Thymus (tissue), 11 donors: ENCODE data around the gene NBPF14. TPM values are rescaled to one million over a fixed set of nuclear protein-coding genes. Genes with fewer than 3 reads are reported as not detected.
A peak's percentile ranks its signal among the peaks of the same experiment; 100 is the strongest.
"Not testable (repeated sequence)": the region's sequence is repeated elsewhere in the genome, so short reads cannot be mapped to it uniquely, and the experiment has no call there.

ENCODE experiments used
- DNase-seq, 9 donors: peaks; one replicate each; pipeline ENCODE4 v3.0.0-alpha.2; 2013; ENCODE audit warnings: low spot score in 9 of 9, low read depth in 6 of 9, missing footprints in 1 of 9
- H3K27ac ChIP-seq, 2 donors: one replicate each; pipeline ENCODE4 v1.5.1; 2013; ENCODE audit warnings: control low read depth in 1 of 2, low read depth in 1 of 2, low read length in 1 of 2, mild to moderate bottlenecking in 1 of 2, moderate library complexity in 1 of 2
- H3K27me3 ChIP-seq, 2 donors: one replicate each; pipeline ENCODE4 v1.5.1; 2013; ENCODE audit warnings: low read length in 1 of 2; ENCODE audit not compliant: control insufficient read depth in 2 of 2, insufficient read depth in 1 of 2
- H3K36me3 ChIP-seq, 2 donors: one replicate each; pipeline ENCODE4 v1.5.1; 2013; ENCODE audit warnings: low read length in 1 of 2, mild to moderate bottlenecking in 1 of 2, moderate library complexity in 1 of 2; ENCODE audit not compliant: control insufficient read depth in 2 of 2, insufficient read depth in 2 of 2
- H3K4me1 ChIP-seq, 2 donors: one replicate each; pipeline ENCODE4 v1.5.1; 2013; ENCODE audit warnings: low read length in 2 of 2; ENCODE audit not compliant: control insufficient read depth in 2 of 2, insufficient read depth in 2 of 2
- H3K4me3 ChIP-seq, 2 donors: one replicate each; pipeline ENCODE4 v1.5.1; 2013; ENCODE audit warnings: low read length in 2 of 2, control low read depth in 1 of 2, mild to moderate bottlenecking in 1 of 2
- H3K9me3 ChIP-seq, 2 donors: one replicate each; pipeline ENCODE4 v1.5.1; 2013; ENCODE audit warnings: low read length in 1 of 2, mild to moderate bottlenecking in 1 of 2; ENCODE audit not compliant: control insufficient read depth in 2 of 2, insufficient read depth in 1 of 2
- whole genome bisulfite sequencing: extraction: QIAGEN DNeasy Blood & Tissue Kit; methylation state at CpG from one replicate; pipeline ENCODE4 v1.1.7; 2013; 5-methylcytosine and 5-hydroxymethylcytosine counted together
- polyA plus RNA-seq: library from polyadenylated mRNA; stranded (reverse); fragments of 200-250 nt; gene quantifications from one replicate; pipeline ENCODE4 v1.2.3, GENCODE V29; 2013
- total RNA-seq: library from RNA; stranded (reverse); fragments of 120-200 nt; gene quantifications from one replicate; pipeline ENCODE4 v1.2.4, GENCODE V29; 2013
- donor health status: healthy.

The NBPF14 gene
- total and polyA plus RNA-seq, 2 donors: 9.7 to 12.6 TPM

DNA sequence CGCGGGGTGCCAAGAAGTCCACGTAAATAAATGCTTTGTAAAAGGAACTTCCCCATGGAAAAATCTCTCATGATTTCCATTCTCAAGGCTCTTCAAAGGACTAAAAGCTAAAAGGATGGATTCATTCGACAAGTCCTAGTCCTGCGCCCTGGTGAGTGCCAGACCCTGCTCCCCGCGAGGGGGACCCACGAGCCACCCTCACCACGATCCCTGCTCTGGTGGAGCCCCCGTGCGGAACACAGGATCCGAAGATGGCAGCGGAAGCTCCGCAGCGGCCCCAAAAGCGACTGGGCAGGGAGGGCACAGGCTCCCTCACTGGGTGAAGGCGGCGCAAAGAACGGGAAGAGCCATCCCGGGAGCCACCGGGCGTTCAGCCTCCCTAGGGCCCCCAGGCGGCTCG lies 67.2 kb downstream of the NBPF14 start:
- not testable (repeated sequence) for H3K9me3 ChIP-seq, H3K36me3 ChIP-seq, H3K4me3 ChIP-seq, H3K27ac ChIP-seq, H3K27me3 ChIP-seq, DNase-seq, H3K4me1 ChIP-seq
- WGBS: 3% methylated on average over 5 of the region's 24 CpGs

DNA sequence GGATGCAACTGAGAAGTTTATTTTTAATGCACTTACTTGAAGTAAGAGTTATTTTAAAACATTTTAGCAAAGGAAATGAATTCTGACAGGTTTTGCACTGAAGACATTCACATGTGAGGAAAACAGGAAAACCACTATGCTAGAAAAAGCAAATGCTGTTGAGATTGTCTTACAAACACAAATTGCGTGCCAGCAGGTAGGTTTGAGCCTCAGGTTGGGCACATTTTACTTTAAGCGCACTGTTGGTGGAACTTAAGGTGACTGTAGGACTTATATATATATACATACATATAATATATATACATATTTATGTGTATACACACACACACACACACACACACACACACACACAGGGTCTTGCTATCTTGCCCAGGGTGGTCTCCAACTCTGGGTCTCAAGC lies 69.2 kb downstream of the NBPF14 start:
- 46% methylated on average over 2 of the region's 2 CpGs for WGBS
- not testable (repeated sequence) for H3K27me3 ChIP-seq, H3K36me3 ChIP-seq, H3K27ac ChIP-seq, H3K4me3 ChIP-seq, H3K9me3 ChIP-seq, H3K4me1 ChIP-seq
- DNase-seq: peak in 1 of 9 donors; percentile 27

- Histone ChIP-seq H3K4me3 (peak overlapping the region in 1 of 2 donors; percentile 53), H3K27ac (peak overlapping the region in 1 of 2 donors; percentile 37)
- not testable (repeated sequence) for H3K9me3 ChIP-seq, H3K36me3 ChIP-seq, H3K27me3 ChIP-seq, DNase-seq, H3K4me1 ChIP-seq
- WGBS: 11% methylated on average over 16 of the region's 35 CpGs
Observed at GRCh38 chr1:148523205-148524144, 72.3 kb downstream of the NBPF14 start.

DNA sequence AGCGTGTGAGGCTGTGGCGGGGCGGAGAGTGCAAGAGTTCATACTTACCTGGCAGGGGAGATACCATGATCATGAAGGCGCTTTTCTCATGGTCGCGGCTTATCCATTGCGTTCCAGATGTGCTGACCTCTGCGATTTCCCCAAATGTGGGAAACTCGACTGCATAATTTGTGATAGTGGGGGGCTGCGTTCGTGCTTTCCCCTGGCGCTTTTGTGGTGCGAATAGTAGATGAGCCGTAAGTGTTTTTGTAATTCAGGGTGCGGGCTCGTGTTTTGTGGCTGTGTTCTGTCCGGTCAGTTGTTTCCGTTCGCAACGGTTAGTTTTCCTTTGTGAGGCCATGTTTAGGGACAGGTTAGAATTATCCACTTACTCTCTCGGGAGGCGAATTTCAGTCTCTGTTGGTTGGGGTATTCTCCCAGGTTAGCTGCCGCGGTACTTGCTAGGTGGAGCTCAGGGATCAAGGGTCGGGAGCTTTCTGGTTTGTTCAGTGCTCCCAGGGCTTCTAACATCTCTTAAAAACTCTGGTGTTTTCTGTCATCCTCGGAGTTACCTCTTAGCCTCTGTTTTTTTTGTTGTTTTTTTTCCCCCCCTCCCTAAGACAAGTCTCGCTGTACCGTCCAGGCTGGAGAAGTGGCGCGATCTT lies 73.1 kb downstream of the NBPF14 start:
- Histone ChIP-seq H3K4me3 (peak overlapping the region; percentile 53 to 54), H3K27ac (peak overlapping the region; percentile 86 to 91)
- not testable (repeated sequence) for H3K4me1 ChIP-seq, H3K9me3 ChIP-seq, H3K27me3 ChIP-seq, H3K36me3 ChIP-seq
- WGBS: under 1% methylated on average over 30 of the region's 30 CpGs
- peak; percentile 53 to 96 (median 87) for DNase-seq

DNA sequence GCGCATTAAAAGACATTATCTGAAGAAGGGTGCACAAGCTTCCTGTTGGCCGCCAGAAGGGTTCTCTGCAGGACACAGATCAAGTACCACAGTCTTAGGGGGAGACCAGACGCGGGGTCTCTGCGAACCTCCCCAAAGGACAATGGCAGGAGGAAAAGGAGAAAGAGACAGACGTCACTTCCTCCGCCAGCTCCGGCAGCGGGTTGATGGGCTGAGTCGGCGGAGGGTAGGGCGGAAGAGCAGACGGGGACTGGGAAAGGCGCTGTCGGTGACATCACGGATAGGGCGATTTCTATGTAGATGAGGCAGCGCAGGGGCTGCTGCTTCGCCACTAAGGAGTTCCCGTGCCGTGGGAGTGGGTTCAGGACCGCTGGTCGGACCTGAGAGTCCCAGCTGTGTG lies 73.7 kb downstream of the NBPF14 start:
- peak overlapping the region; percentile 53 to 54 for H3K4me3 ChIP-seq

GRCh38 chr1:148514310-148514709 lies 81.5 kb downstream of the NBPF14 start:
- H3K9me3 ChIP-seq, DNase-seq, H3K27me3 ChIP-seq, H3K27ac ChIP-seq, H3K4me1 ChIP-seq, H3K36me3 ChIP-seq, H3K4me3 ChIP-seq: not testable (repeated sequence)
- no CpG with 5 or more reads among the region's 3 CpGs for WGBS

More for the DNA sequence above, 73.7 kb downstream of the NBPF14 start:
- under 1% methylated on average over 16 of the region's 23 CpGs for WGBS
- not testable (repeated sequence) for H3K4me1 ChIP-seq, H3K27me3 ChIP-seq, H3K9me3 ChIP-seq, H3K36me3 ChIP-seq
- H3K27ac ChIP-seq: peak overlapping the region; percentile 52 to 60
- peak; percentile 30 to 90 (median 66) for DNase-seq

DNA sequence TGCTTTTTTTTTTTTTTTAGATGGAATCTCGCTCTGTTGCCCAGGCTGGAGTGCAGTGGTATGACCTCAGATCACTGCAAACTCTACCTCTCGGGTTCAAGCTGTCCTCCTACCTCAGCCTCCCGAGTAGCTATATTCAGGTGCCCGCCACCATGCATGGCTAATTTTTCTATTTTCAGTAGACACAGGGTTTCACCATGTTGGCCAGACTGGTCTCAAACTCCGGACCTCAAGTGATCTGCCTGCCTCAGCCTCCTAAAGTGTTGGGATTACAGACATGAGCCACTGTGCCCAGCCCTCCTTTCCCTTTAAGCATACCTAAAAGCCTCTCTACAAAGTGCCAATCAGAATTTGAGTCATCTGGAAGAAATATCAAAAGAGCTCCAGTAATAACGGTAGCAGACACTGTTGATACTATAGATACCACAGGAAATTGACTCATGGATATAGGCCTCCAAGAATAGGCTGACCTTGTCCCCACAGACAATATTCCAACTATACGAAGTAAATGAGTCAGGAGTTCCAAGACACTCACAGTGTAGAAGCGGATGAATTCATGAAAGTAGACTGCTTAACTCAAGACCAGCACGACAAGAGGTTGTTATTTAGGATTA lies 83.1 kb downstream of the NBPF14 start:
- not testable (repeated sequence) for H3K4me3 ChIP-seq, H3K36me3 ChIP-seq, H3K27me3 ChIP-seq, H3K4me1 ChIP-seq, H3K9me3 ChIP-seq, H3K27ac ChIP-seq, DNase-seq
- 94% methylated on average over 9 of the region's 9 CpGs for WGBS

DNA sequence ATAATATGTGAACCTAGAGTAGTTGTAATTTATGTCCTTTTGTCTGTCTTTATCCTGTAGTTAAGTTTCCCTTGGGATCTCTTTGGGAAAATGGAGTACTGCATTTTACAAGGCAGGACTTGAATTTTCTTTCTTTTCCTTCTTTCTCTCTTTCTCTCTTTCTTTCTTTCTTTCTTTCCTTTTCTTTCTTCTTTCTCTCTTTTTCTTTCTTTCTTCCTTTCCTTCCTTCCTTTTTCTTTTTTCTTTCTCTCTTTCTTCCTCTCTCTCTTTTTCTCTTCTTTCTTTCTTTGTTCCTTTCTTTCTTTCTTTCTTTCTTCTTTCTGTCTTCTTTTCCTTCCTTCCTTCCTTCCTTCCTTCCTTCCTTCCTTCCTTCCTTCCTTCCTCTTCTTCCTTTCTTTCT lies 101.9 kb downstream of the NBPF14 start:
- H3K27me3 ChIP-seq, H3K36me3 ChIP-seq, H3K27ac ChIP-seq, H3K4me1 ChIP-seq, DNase-seq, H3K4me3 ChIP-seq, H3K9me3 ChIP-seq: not testable (repeated sequence)

DNA sequence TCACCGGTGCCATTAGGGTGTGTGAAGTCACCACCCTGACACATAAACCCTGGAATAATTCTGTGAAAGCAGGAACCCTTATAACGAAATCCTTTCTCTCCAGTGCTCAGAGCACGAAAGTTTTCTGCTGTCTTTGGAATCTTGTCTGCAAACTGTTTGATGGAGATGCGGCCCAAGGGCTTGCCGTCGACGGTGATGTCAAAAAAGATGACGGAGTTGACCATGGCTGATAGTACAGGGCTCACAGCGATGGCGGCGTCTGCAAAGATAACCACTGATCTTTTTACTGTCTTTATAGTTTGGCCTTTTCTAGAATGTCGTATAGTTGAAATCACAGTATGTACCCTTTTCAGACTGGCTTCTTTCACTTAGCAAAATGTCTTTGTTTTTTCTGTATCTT lies 112.8 kb downstream of the NBPF14 start, which contains the start of gene PPIAL4G:
Gene PPIAL4G (minus strand): TSS at position 274 of the 400 bp plus-strand sequence. CDS start 50 bp downstream, at position 224.
- H3K4me1 ChIP-seq, DNase-seq, H3K27ac ChIP-seq, H3K4me3 ChIP-seq, H3K9me3 ChIP-seq, H3K27me3 ChIP-seq, H3K36me3 ChIP-seq: not testable (repeated sequence)
- 97% methylated on average over 12 of the region's 12 CpGs for WGBS
